ENCODE results near the gene PSORS1C2. TPM values are rescaled to one million over a fixed set of nuclear protein-coding genes. Genes with fewer than 3 reads are reported as not detected.

PSORS1C2 gene
- polyA plus RNA-seq, 1 experiment, result not detected

- no peak overlapping the region for H3K4me3 ChIP-seq (ENCODE audit: low read depth, low read length)
- CTCF ChIA-PET, result interaction anchor here (0.8 to 1.5 kb wide), 2 partner anchors 15 to 24 kb away, joined by 3 to 5 read pairs; no protein-coding TSS in a partner anchor
- peaks cover 10% of the 10 kb centered on the region for H3K27me3 ChIP-seq (ENCODE audit: control insufficient read depth, insufficient read depth, low read length)
- no peaks in the 10 kb centered on the region for H3K36me3 ChIP-seq (ENCODE audit: control insufficient read depth, insufficient read depth, low read length)
- no peak for TF ChIP-seq CTCF (IDR thresholded peaks at IDR 0.05; ENCODE audit: insufficient read depth, low read depth, low read length)
- DNase-seq (ENCODE audit: low read depth), result no peak
- POLR2A ChIA-PET, result no interaction called here
These were observed 27.2 kb downstream of the PSORS1C2 start for GRCh38 chr6:31111712-31112111.

GRCh38 chr6:31110825-31111582 lies 27.9 kb downstream of the PSORS1C2 start:
- H3K4me3 ChIP-seq (ENCODE audit: low read depth, low read length), result no peak overlapping the region
- DNase-seq (ENCODE audit: low read depth), result no peak
- H3K36me3 ChIP-seq (ENCODE audit: control insufficient read depth, insufficient read depth, low read length), result no peaks in the 10 kb centered on the region
- peaks cover 10% of the 10 kb centered on the region for H3K27me3 ChIP-seq (ENCODE audit: control insufficient read depth, insufficient read depth, low read length)
- no peak for TF ChIP-seq CTCF (IDR thresholded peaks at IDR 0.05; ENCODE audit: insufficient read depth, low read depth, low read length)
- POLR2A ChIA-PET, result no interaction called here
- CTCF ChIA-PET, result interaction anchor here (0.6 to 1.5 kb wide), 6 partner anchors 16 to 383 kb away, joined by 3 to 5 read pairs (median 4); no protein-coding TSS in a partner anchor

GRCh38 chr6:31107052-31107451 lies 31.8 kb downstream of the PSORS1C2 start:
- peaks cover 10% of the 10 kb centered on the region for H3K27me3 ChIP-seq (ENCODE audit: control insufficient read depth, insufficient read depth, low read length)
- DNase-seq (ENCODE audit: low read depth), result no peak
- no peak overlapping the region for H3K4me3 ChIP-seq (ENCODE audit: low read depth, low read length)
- no peak for TF ChIP-seq CTCF (IDR thresholded peaks at IDR 0.05; ENCODE audit: insufficient read depth, low read depth, low read length)
- no peaks in the 10 kb centered on the region for H3K36me3 ChIP-seq (ENCODE audit: control insufficient read depth, insufficient read depth, low read length)
- ChIA-PET POLR2A (no interaction called here), CTCF (no interaction called here)

- CTCF ChIA-PET, result interaction anchor here (0.9 to 4.4 kb wide), 7 partner anchors 10 to 188 kb away, joined by 3 to 33 read pairs (median 3); partner anchors contain the start of gene PSORS1C1
- POLR2A ChIA-PET, result no interaction called here
- Histone ChIP-seq H3K27me3 (ENCODE audit: control insufficient read depth, insufficient read depth, low read length) (no peaks in the 10 kb centered on the region; the same call in 1 of the 2 replicates), H3K4me3 (ENCODE audit: low read depth, low read length) (no peak overlapping the region), H3K36me3 (ENCODE audit: control insufficient read depth, insufficient read depth, low read length) (no peaks in the 10 kb centered on the region)
- no peak for DNase-seq (ENCODE audit: low read depth)
- TF ChIP-seq CTCF (IDR thresholded peaks at IDR 0.05; ENCODE audit: insufficient read depth, low read depth, low read length), result no peak
These were observed 35.7 kb downstream of the PSORS1C2 start for GRCh38 chr6:31103136-31103535.

- Histone ChIP-seq H3K27me3 (ENCODE audit: control insufficient read depth, insufficient read depth, low read length) (no peaks in the 10 kb centered on the region; the same call in 1 of the 2 replicates), H3K4me3 (ENCODE audit: low read depth, low read length) (no peak overlapping the region), H3K36me3 (ENCODE audit: control insufficient read depth, insufficient read depth, low read length) (no peaks in the 10 kb centered on the region)
- POLR2A ChIA-PET, result no interaction called here
- no peak for TF ChIP-seq CTCF (IDR thresholded peaks at IDR 0.05; ENCODE audit: insufficient read depth, low read depth, low read length)
- CTCF ChIA-PET, result interaction anchor here (0.6 kb wide), 1 partner anchor 28 kb away, joined by 5 read pairs; no protein-coding TSS in a partner anchor
- no peak for DNase-seq (ENCODE audit: low read depth)
These were observed 40.4 kb downstream of the PSORS1C2 start for GRCh38 chr6:31098449-31098938.
